Glutamatergic neuron (in vitro differentiated cells): ENCODE measurements around the gene METTL1. TPM values are rescaled to one million over a fixed set of nuclear protein-coding genes. Genes with fewer than 3 reads are reported as not detected.
A peak's percentile ranks its signal among the peaks of the same experiment; 100 is the strongest.

ENCODE experiments used
- DNase-seq: peaks from one replicate; pipeline ENCODE4 v3.0.0; 2022
- H3K27ac Mint-ChIP-seq: one replicate; pipeline ENCODE4 v1.8.0; 2020; ENCODE audit warnings: mild to moderate bottlenecking, mixed read lengths, inconsistent platforms; ENCODE audit not compliant: unreplicated experiment
- H3K27me3 Mint-ChIP-seq: one replicate; pipeline ENCODE4 v1.8.0; 2020; ENCODE audit warnings: mild to moderate bottlenecking, moderate library complexity, mixed read lengths, inconsistent platforms; ENCODE audit not compliant: unreplicated experiment
- H3K36me3 Mint-ChIP-seq: one replicate; pipeline ENCODE4 v1.8.0; 2020; ENCODE audit warnings: mild to moderate bottlenecking, mixed read lengths, inconsistent platforms; ENCODE audit not compliant: unreplicated experiment
- H3K4me1 Mint-ChIP-seq: one replicate; pipeline ENCODE4 v1.8.0; 2020; ENCODE audit warnings: mild to moderate bottlenecking, low read depth, mixed read lengths, inconsistent platforms; ENCODE audit not compliant: unreplicated experiment
- H3K4me3 Mint-ChIP-seq: one replicate; pipeline ENCODE4 v1.8.0; 2020; ENCODE audit warnings: mild to moderate bottlenecking, mixed read lengths, inconsistent platforms; ENCODE audit not compliant: unreplicated experiment
- H3K9me3 Mint-ChIP-seq: one replicate; pipeline ENCODE4 v1.8.0; 2020; ENCODE audit warnings: mild to moderate bottlenecking, moderate library complexity, mixed read lengths, inconsistent platforms; ENCODE audit not compliant: unreplicated experiment
- total RNA-seq: library from RNA; stranded (reverse); fragmentation: NEBNext Ultra II Directional; extraction: Animal tissue kit (Norgen Biotek cat#: 25700); gene quantifications from one replicate; pipeline ENCODE4 v1.2.1, GENCODE V29; 2021; ENCODE audit not compliant: unreplicated experiment
- TF ChIP-seq, protein P1 (sequence below): fragments of 200-600 bp; sonication (generic); IDR thresholded peaks from one replicate; pipeline ENCODE4 v1.5.0; 2021; ENCODE audit not compliant: partially characterized antibody, unreplicated experiment

METTL1 gene
- total RNA-seq, 1 donor from 2014 or later = 9.1 TPM

DNA sequence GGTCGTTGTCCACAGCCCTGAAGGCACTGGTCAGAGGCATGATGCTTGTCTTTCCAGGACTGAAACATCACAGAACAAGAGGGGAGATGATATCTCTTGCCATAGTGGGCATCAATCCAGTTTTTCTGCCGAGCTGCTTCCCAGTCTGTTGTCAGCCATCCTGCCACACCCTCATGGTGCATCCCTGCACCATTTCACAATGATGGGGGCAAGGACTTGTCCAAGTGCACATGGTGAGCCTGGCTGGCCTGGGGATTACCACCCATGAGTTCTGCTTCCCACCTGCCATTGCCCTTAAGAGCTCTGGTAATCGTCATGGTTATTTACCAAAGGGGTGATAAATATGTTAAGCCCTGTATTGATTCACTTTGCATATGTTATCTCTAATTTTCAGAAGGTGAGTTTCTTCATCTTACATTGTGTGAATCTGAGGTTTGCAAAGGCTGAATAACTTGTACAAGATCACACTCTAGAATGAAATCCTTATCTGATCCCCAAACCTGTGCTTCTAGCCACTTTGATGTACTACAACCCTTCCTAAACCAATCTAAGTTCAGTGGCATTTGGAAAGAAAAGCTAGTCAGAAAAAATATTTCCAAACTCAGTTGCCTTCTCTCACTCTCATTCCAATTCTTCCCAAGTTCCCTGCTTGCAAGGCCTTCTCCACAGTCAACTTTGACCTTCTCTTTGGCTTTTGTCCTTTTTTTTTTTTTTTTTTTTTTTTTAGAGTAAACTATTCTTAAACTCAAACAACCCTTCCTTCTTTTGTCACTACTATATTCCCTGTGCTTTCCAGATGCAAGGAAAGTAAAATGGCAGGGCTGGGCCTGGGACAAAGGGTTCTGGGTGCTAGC, 44.3 kb upstream of the METTL1 start:
- peaks cover 8% of the 10 kb centered on the region for H3K9me3 Mint-ChIP-seq
- H3K27ac Mint-ChIP-seq = peak overlapping the region; percentile 88
- TF ChIP-seq, protein P1, sequence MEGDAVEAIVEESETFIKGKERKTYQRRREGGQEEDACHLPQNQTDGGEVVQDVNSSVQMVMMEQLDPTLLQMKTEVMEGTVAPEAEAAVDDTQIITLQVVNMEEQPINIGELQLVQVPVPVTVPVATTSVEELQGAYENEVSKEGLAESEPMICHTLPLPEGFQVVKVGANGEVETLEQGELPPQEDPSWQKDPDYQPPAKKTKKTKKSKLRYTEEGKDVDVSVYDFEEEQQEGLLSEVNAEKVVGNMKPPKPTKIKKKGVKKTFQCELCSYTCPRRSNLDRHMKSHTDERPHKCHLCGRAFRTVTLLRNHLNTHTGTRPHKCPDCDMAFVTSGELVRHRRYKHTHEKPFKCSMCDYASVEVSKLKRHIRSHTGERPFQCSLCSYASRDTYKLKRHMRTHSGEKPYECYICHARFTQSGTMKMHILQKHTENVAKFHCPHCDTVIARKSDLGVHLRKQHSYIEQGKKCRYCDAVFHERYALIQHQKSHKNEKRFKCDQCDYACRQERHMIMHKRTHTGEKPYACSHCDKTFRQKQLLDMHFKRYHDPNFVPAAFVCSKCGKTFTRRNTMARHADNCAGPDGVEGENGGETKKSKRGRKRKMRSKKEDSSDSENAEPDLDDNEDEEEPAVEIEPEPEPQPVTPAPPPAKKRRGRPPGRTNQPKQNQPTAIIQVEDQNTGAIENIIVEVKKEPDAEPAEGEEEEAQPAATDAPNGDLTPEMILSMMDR = no peak

DNA sequence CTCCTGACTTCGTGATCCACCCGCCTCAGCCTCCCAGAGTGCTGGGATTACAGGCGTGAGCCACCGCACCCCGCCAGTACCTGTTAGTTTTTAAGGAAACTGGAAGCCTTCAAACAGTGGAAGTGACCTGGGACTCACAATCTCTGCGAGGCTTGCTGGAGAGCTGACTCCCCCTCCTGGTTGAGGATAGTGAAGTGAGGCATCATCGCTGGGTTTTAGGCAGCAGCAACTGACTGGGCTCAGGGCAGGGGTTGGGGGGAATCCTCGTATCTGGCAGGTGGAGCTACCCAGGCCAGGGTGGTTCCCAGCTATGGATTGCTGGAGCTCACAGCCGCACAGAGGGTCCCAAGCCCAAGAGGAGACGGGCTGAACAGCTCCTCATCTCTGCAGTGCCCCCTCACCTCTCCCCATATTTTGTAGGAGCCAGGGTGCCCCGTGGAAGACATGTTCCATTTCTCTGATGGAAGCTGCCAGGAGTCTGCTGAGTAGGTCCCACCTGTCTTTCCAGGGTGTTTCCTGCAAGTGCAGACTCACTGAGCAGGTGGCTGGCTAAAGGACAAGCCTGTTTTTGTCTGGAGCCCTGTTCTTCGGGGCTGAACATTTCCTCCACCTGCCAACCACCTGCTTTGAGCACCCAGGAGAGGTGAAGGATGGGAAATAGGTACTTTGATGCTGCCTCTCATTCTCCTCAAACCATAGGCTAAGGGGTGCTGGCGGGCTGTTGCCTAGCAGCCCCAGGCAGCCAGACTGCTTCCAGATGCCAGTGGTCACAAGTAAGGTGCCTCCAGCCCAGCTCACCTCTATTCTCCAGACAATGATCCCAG, 43.5 kb upstream of the METTL1 start:
- Mint-ChIP-seq H3K4me1 (peaks cover 25% of the 10 kb centered on the region), H3K4me3 (no peak overlapping the region), H3K27me3 (peaks cover 12% of the 10 kb centered on the region), H3K36me3 (no peaks in the 10 kb centered on the region), H3K27ac (peak overlapping the region; percentile 88), H3K9me3 (peaks cover 8% of the 10 kb centered on the region)
- TF ChIP-seq, protein P1 = no peak
- DNase-seq = no peak

More for the DNA sequence above, 44.3 kb upstream of the METTL1 start:
- no peaks in the 10 kb centered on the region for H3K36me3 Mint-ChIP-seq
- peaks cover 12% of the 10 kb centered on the region for H3K27me3 Mint-ChIP-seq
- no peak for DNase-seq
- no peak overlapping the region for H3K4me3 Mint-ChIP-seq
- peaks cover 25% of the 10 kb centered on the region for H3K4me1 Mint-ChIP-seq

DNA sequence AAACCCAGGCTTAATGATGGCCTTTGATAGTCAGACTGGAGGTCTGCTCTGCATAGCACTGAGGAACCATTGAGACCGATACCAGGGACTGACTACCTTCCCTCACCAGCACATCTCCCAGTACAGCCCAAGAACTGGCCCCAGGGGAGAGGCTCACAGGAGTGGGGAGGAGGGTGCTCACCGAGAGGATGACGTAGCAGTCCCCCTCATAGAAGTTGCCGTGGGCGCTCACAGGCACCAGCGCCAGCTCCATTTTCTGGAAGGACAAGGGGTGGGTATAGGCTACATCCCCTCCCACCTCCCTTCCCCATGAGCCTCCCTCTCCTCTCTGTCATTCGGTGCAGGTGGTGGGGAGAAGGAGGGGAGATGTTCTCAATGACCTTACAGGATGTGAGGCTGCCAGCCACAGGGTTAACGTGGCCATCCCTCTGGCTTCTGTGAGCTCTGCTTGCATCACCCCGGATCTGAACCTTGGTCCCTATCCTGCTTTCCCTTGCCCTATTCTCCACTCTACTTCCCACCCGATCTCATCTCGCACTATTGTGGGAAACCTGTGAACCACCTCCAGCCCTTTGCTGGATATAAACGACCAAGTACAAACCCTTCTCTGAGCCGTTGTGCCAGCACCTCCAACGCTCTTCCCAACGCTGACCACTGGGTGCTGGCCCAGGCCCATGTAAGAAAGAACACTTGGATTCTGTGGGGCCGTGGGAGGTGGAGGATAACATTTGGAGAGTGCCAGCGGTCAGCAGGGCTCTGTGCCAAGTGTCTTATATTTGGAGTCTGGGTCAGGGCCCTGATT, 42.3 kb upstream of the METTL1 start:
- no peaks in the 10 kb centered on the region for H3K36me3 Mint-ChIP-seq
- no peak for DNase-seq
- TF ChIP-seq, protein P1 = no peak
- peaks cover 12% of the 10 kb centered on the region for H3K27me3 Mint-ChIP-seq
- peaks cover 7% of the 10 kb centered on the region for H3K9me3 Mint-ChIP-seq
- no peak overlapping the region for H3K27ac Mint-ChIP-seq
- H3K4me1 Mint-ChIP-seq = peaks cover 24% of the 10 kb centered on the region
- H3K4me3 Mint-ChIP-seq = no peak overlapping the region

DNA sequence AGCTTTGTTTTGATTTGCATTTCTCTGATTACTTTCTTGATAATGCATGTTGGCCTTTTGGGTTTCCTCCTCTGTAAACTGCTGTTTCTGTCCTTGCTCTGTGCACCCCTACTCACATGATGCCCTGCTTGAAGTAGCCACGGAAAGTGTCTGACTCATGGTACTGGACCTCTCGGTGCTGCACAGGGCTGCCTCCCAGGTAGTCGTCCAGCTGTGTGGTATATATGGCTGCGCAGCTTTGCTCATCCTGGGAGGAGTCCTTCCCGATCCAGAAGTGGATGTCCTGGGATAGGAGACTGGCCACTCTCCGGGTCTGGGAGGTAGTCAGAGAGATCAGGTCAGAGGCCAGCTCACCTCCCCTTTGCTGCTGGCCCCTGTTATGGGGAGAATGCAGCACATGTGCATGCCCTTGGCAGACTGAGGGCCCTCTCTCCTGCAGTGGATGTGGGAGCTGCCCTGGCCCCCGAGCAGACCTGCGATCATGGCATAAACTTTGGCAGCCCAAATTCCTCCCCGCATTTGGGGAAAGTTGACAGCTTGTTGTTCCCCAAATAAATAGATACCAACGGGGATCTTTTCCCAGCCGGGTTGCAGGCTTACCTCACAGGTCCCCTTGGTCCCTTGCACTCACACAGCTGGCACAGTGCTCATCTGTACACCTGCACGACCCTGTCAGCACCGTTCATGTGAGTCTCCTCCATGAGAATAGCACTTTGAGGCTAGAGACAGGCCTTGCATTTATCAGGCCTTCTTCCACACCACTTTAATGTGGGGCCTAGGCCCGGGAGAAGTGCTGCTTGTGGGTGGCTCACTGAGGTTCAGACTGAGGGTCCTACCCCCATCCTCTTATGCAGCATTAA, 41.4 kb upstream of the METTL1 start:
- TF ChIP-seq, protein P1 = no peak
- H3K4me3 Mint-ChIP-seq = no peak overlapping the region
- no peak for DNase-seq
- H3K36me3 Mint-ChIP-seq = no peaks in the 10 kb centered on the region
- peaks cover 16% of the 10 kb centered on the region for H3K4me1 Mint-ChIP-seq
- peaks cover 2% of the 10 kb centered on the region for H3K9me3 Mint-ChIP-seq
- no peak overlapping the region for H3K27ac Mint-ChIP-seq
- peaks cover 8% of the 10 kb centered on the region for H3K27me3 Mint-ChIP-seq
